CD4-positive, alpha-beta T cell treated with Interleukin-12 subunit alpha and Interleukin-12 subunit beta, for 1 hour (primary cell): Measurements from ENCODE around the gene MAPK10.
"Not testable (repeated sequence)": the region's sequence is repeated elsewhere in the genome, so short reads cannot be mapped to it uniquely, and the experiment has no call there.

Experiments used
- DNase-seq: peaks from one replicate; pipeline ENCODE4 v3.0.0-alpha.2; 2020

MAPK10 gene

DNA sequence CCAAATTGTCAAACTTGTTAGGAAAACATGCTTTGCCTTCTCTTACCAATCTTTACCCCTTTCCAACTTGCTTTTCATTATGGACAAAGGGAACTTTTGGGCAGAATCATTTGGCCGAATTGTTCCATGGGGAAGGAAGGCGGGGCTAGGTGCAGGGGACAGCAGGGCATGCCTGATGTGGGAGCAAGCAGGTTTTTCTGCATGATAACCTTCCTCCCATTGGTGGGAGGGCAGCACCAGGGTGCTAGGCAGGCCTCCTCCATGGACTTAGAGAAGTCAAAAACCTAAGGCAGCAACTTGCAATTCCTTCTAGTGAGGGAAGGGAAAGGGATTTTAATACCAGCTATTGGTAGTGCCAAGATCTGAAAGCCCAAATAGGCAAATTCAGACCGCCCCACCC lies 260.5 kb downstream of the MAPK10 start:
- DNase-seq, result no peak

DNA sequence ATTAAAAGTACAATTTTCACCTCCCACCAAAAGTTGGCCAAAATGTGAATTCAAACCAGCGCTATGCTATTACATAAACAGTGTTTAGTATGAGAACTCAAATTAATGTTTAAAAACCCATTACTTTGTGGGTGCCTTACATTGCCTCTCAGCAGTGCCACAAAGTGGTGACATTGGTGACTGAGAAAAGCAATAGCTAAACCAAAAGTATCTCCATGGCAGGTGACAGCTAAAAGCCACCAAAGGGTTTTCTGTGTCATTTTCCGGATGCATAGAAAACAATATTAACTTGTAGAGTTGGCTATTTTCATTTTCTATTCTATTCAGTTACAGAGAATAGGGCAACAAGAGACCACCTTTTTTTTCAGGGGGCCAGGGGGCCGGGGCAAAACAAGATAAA lies 261.2 kb downstream of the MAPK10 start:
- DNase-seq, result no peak

DNA sequence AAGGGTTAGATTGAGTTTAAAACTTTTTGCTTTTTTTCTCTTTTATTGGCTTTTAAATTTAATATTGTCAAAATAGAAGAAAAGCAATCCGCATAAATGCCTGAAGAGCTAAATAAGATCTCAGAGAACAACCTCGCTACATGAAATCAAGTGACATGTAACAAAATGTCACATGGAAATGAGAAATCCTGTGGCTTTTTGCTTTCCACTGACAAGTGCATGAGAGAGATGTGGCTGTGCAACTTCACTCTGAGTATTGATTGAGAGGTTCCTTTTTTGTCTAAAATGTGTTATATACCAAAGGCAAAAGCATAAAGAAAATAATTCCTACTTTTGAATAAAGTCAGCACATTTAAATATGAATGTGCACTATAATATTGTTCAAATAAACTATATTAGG lies 263.5 kb downstream of the MAPK10 start:
- DNase-seq, result no peak

GRCh38 chr4:86092684-86093083 lies 267.2 kb downstream of the MAPK10 start:
- no peak for DNase-seq

DNA sequence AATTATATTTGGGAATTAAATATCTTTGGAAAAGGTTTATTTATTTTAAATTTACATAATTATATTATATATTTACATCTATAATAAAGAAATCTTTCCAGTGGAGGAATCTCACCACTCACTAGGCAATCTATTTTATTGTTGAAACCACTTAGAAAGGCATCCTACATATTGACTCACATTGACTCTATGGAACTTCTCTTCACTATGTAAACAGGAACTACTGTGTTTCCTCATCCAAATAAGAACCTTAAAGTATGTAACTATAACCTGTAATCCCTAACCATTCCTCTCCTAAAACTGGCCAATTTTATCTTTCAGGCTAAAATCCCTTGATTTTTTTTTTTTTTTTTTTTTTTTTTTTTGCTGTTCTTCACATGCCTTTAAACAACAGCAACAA lies 268.7 kb downstream of the MAPK10 start:
- DNase-seq, result no peak

DNA sequence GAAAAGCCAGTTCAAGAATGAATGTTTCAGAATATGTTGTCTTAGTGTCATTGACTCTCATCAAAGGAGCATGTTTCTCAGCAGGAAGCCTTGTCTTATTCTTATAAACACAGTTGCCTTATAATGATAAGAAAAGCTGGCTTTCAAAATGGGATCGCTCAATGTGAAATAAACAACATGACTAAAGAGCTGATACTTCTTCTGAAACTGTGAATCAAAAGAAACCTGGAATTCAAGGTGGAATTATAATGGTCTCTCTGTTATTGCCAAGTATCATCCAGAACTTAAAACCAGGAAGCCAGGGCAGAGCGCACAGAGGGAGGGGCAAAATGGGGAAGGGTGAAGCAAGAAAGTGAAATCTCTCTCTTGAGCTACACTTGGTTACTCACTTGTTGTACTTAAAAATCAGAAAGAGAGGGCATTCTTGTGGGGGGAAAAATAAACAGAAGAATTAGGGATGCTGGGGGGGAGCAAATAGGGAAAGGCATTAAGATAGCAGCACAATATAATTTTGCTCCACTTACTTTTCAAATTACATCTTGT lies 270.0 kb downstream of the MAPK10 start:
- DNase-seq, result no peak

GRCh38 chr4:86089053-86089452 lies 270.8 kb downstream of the MAPK10 start:
- no peak for DNase-seq

GRCh38 chr4:86075796-86076195 lies 284.1 kb downstream of the MAPK10 start:
- DNase-seq, result not testable (repeated sequence)

- no peak for DNase-seq
These were observed 299.5 kb downstream of the MAPK10 start for GRCh38 chr4:86060341-86060740.

- no peak for DNase-seq
These were observed 301.2 kb downstream of the MAPK10 start for GRCh38 chr4:86058621-86059020.

GRCh38 chr4:86055898-86056297 lies 304.0 kb downstream of the MAPK10 start:
- no peak for DNase-seq

- no peak for DNase-seq
These were observed 305.4 kb downstream of the MAPK10 start for GRCh38 chr4:86054286-86055032.

GRCh38 chr4:86050496-86050895 lies 309.4 kb downstream of the MAPK10 start:
- DNase-seq, result no peak

DNA sequence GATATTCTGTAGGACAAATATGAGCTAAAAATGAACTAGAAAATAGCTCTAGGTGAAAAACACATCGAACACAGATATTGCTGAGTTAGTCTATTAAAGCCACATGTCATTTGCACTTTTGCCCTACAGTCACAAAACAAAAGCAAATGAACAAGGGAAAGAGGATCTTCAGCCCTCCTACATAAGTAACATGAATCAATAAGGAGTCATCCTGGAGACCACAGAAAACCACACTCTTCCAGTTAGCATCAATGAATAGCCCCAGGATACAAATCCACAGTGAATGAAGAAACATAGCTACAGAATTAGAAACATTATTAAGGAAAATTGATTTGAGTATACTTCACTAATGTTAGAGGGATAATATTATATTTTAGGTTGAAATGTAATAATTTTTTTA lies 311.4 kb downstream of the MAPK10 start:
- DNase-seq, result no peak

- no peak for DNase-seq
These were observed 315.3 kb downstream of the MAPK10 start for GRCh38 chr4:86044593-86044985.

- DNase-seq, result peak; percentile 19
These were observed 315.9 kb downstream of the MAPK10 start for GRCh38 chr4:86043755-86044592.

GRCh38 chr4:86038037-86038436 lies 321.8 kb downstream of the MAPK10 start:
- DNase-seq, result no peak

GRCh38 chr4:86036736-86037135 lies 323.1 kb downstream of the MAPK10 start:
- DNase-seq, result no peak

- no peak for DNase-seq
These were observed 324.2 kb downstream of the MAPK10 start for GRCh38 chr4:86035688-86036087.

DNA sequence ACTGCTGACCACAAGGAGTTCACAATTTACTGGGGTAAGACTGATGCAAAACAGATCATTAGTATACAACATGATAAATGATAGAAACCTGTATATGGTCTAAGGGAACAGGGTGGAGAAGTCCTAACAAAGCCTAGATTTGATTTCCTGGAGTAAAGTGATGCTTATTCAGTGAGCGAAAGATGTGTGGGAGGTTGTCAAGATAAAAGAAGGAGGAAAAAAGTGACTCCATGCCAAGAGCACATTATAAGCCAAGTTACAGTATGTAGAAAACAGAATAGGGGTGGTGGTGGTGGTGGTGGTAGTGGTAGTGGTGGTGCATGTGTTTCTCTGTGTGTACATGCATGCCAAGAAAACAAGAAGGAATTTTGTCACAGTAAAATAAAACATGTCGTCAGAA lies 325.2 kb downstream of the MAPK10 start:
- DNase-seq, result no peak

- DNase-seq, result no peak
These were observed 326.7 kb downstream of the MAPK10 start for GRCh38 chr4:86033171-86033570.

DNA sequence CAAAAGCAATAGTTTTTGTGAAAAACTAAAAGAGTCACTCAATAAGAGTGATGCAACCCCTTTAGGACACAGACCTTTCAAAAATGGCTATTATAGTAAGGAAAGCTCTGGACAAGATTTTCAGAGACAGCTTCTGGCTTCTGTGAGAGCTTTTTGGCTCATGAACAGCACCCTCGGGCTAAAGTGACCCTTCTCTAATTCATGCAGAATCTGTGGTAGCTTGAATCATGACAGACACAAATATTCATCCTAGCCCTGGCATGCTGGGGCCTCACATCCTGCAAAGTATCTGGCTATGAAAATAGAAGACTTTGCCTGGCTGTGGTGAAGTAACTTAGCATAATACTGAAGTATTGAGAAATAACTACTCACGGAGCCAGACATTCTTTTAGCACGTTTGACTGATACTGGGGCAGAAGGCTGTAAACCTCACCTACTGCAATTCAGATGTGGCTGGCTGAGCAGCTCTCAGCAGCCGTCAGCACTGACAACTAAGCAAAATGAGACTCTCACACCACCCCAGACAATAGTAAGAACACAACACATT lies 327.3 kb downstream of the MAPK10 start:
- DNase-seq, result no peak

- no peak for DNase-seq
These were observed 327.9 kb downstream of the MAPK10 start for GRCh38 chr4:86031927-86032326.

- no peak for DNase-seq
These were observed 333.1 kb downstream of the MAPK10 start for GRCh38 chr4:86026720-86027119.
